GM06990 (cell line): Measurements from ENCODE around the gene TEX47.
A peak's percentile ranks its signal among the peaks of the same experiment; 100 is the strongest.

Source experiments
- DNase-seq: peaks from one replicate; pipeline ENCODE4 v3.0.0-alpha.2; 2011; ENCODE audit not compliant: insufficient read length; ENCODE audit errors: extremely low read depth
- H3K27me3 ChIP-seq: replicated peaks from 2 replicates; pipeline ENCODE4 v1.6.0; 2011; ENCODE audit warnings: low read length; ENCODE audit not compliant: control insufficient read depth, insufficient read depth
- H3K36me3 ChIP-seq: 2 replicates; pipeline ENCODE4 v1.5.1; 2011; ENCODE audit warnings: low read length; ENCODE audit not compliant: control insufficient read depth, insufficient read depth
- H3K4me3 ChIP-seq: replicated peaks from 2 replicates; pipeline ENCODE4 v1.5.1; 2011; ENCODE audit warnings: low read depth, mild to moderate bottlenecking, control low read depth, low read length
- CTCF ChIP-seq: IDR thresholded peaks from 2 replicates; pipeline ENCODE4 v1.5.1; 2011; ENCODE audit warnings: low read length, control low read depth, mild to moderate bottlenecking, inconsistent platforms; ENCODE audit not compliant: insufficient read depth, poor library complexity, severe bottlenecking

Gene TEX47

DNA sequence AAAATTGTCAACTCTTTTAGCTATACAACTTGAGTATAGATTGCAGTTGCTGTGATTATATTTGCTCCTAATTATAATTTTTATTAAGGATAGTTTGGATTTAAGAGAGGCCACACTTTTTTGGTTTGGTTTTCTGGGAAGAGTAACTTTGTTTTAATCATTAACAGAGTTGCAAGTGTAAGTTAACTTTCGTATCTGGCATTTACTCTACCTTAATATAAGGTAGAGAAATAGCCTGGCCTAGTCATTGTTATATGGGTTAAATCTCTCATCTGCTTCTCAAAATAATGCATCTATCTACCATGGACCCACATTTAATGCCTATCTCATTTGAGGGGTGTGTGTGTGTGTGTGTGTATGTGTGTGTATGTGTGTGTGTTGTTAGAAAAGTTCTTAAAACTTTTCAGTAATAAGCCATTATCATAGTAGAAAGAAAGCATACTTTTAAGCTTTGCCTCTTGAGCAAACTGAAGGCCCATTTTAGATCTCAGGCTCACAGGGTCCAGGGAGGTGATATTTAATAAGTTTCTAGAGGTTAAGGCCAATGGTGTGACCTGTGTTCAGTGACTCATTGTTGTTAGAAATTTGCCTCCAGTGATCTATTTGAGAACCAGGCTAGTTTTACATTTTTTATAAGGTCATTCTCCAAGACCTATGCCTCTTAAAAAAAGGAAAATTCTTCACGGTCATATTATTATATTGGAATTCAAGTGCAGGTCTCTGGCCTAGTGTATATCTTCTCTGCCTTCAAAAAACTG, 10.9 kb upstream of the TEX47 start:
- Histone ChIP-seq H3K27me3 (no peaks in the 10 kb centered on the region), H3K36me3 (no peaks in the 10 kb centered on the region), H3K4me3 (no peak overlapping the region)
- DNase-seq = no peak
- TF ChIP-seq CTCF = no peak

- no peak for TF ChIP-seq CTCF
- Histone ChIP-seq H3K36me3 (no peaks in the 10 kb centered on the region), H3K4me3 (no peak overlapping the region), H3K27me3 (no peaks in the 10 kb centered on the region)
- no peak for DNase-seq
Measured at GRCh38 chr7:88801046-88801445, 5.5 kb upstream of the TEX47 start.

GRCh38 chr7:88792361-88792760, 3.2 kb downstream of the TEX47 start:
- TF ChIP-seq CTCF = no peak
- Histone ChIP-seq H3K4me3 (no peak overlapping the region), H3K36me3 (no peaks in the 10 kb centered on the region), H3K27me3 (no peaks in the 10 kb centered on the region)
- DNase-seq = no peak

DNA sequence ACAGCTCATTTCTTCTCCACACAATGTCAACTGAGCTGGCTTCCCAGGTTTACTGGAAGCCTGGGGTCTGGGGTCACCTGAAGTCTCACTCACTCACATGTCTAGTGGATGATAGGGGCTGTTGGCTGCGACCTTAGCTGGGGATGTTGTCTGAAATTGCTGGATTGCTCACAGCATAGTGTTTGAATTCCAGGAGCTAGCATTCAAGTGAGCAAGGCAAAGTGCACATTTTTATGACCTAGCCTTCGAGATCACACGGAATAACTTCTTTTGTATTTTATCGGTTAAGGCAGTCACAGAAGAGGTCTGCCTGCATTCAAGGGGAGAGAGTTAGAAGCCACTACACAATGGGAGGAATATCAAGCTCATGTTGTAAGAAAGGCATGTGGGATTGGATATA, 3.6 kb downstream of the TEX47 start:
- H3K27me3 ChIP-seq = no peaks in the 10 kb centered on the region
- H3K36me3 ChIP-seq = no peaks in the 10 kb centered on the region
- no peak for DNase-seq
- no peak overlapping the region for H3K4me3 ChIP-seq
- TF ChIP-seq CTCF = no peak

DNA sequence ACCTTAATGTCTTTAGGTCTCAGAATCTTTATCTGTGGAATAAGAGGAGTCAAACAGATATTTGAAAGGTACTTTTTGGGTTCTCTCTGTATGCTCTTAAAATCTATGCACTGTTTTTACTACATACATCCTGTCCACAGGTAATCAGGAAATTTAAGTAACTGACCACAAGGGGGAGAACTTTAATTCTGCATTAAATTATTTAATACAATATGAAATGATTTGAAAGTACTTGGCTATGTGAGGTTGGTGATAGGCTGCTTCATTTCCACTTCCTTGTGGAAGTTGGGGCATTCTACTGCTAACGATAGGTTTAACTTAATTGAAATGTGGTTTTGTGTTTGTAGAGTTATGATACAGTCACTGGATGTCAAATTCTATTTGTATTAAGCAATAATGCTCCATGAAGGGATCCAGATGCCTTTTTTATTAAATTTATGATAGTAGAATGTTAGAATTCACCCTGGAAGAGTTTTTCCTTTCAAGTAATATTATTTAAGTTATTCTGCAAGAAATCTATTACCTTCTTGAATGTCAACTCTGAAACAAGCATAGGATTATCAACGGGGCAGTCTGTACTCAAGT, 6.0 kb downstream of the TEX47 start:
- H3K27me3 ChIP-seq = no peaks in the 10 kb centered on the region
- H3K36me3 ChIP-seq = no peaks in the 10 kb centered on the region
- H3K4me3 ChIP-seq = no peak overlapping the region
- DNase-seq = no peak
- TF ChIP-seq CTCF = peak; percentile 37
